ENCODE data around the gene MINAR1.

MINAR1 gene

GRCh38 chr15:79432345-79433275, 474 bp downstream of the MINAR1 start:
- no peak for DNase-seq (ENCODE audit: low read depth in 2 of 2)

GRCh38 chr15:79433276-79433990, 1.3 kb downstream of the MINAR1 start:
- DNase-seq (ENCODE audit: low read depth in 2 of 2), result no peak

GRCh38 chr15:79434361-79434760, 2.2 kb downstream of the MINAR1 start:
- DNase-seq (ENCODE audit: low read depth in 2 of 2), result no peak

DNA sequence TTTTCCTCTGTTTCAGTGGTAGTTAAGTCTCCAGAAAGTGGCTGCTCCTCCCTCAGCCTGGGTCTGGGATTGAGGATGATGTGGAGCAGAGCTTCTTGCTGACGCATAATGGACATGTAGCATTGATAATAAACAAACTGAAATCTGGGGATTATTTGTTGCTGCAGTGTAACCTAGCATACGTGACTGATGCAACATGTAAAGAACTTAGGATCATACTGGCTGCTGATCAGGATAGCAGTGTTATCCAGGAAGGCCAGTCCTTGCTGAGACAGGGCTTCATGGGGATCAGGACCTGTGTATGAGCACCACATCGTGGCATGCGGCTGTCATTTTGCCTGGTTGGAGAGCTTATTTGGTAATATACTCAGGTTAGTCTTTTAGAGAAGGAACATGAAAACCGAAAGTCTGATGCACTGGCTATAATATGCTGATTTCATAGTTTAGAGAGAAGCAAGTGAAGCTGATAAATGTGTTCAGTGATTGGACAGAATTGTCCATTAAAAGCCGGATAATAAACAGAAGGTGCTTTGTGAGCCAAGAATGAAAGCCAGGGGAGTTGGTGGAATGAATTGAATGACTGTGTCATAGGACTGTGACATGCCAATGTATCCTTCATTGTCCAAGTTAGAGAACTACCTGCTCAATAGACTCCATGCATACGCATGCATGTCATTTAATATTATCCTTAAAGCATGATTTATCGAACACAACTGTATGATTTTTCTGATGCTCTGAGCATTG, 4.1 kb downstream of the MINAR1 start:
- no peak for DNase-seq (ENCODE audit: low read depth in 2 of 2)

DNA sequence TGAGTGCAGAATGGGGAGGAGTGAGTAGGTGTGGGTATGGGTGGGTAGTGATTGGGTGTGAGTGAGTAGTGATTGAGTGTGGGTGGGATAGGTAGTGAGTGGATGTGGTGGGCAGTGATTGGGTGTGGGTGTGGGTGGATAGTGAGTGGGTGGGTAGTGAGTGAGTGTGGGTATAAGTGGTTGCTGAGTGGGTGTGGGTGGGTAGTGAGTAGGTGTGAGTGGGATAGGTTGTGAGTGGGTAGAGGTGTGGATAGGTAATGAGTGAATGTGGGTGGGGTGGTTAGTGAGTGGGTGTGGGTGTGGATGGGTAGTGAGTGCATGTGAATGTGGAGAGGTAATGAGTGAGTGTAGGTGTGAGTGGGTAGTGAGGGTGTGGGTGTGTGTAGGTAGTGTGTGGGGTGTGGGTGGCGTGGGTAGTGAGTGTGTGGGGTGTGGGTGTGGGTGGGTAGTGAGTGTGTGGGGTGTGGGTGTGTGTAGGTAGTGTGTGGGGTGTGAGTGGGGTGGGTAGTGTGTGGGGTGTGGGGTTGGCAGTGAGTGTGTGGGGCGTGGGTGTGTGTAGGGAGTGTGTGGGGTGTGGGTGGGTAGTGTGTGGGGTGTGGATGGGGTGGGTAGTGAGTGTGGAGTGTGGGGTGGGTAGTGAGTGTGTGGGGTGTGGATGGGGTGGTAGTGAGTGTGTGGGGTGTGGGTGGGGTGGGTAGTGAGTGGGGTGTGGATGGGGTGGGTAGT, 5.3 kb downstream of the MINAR1 start:
- DNase-seq (ENCODE audit: low read depth in 2 of 2), result no peak

DNA sequence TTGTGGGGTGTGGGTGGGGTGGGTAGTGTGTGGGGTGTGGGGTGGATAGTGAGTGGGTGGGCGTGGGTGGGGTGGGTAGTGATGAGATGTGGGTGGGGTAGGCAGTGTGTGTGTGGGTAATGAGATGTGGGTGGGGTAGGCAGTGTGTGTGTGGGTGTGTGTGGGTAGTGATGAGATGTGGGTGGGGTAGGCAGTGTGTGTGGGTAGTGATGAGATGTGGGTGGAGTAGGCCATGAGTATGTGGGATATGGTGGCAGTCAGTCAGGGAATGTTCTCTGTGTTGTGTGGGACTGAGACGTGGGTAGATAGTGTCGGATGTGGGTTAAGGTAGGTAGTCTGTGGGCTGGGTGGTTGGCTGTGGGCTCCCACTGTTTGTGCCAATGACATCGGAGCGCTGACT, 7.1 kb downstream of the MINAR1 start:
- no peak for DNase-seq (ENCODE audit: low read depth in 2 of 2)

DNA sequence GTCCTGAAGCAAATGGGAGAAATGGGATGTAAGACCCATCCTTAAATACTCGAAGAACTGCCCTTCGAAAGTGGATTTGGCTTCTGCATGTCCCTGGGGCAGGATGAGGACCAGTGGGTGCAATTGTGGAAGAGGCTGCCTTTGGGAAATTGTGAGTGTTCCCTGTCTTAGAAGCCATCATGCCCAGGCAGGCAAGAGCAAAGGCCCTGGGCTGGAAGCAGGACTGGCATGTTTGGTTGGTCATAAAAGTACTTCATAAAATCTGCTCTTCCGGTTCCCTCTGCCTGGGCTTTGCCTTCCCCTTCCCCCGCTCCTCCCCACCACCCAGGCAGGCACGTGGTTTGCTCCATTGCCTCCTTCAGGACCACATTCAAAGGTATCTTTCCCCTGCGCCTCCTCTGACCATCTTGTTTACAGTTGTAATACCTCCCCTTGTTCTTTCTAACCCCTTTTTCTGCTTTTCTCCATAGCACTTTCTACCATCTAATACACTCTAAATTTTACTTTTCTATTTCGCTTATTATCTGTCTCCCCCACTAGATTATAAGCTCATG, 8.3 kb downstream of the MINAR1 start:
- no peak for DNase-seq (ENCODE audit: low read depth in 2 of 2)

DNA sequence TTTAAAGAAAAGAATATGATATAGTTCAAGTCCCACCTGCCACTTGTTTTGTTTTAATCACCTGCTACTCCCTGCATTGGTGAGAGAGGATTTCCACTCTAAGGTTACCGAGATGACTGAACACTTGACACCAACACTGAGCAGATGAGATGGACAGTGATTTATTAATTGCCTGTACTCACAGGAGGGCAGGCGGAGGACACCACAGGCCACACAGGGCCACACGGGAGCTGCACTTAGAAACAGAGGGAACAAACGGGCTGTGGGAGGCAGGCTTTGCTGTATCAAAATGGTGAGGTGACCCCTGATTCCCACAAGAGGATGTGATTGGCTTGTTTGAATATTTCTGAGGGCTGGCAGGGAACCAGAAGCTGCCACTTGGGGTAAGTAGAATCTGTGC, 10.8 kb downstream of the MINAR1 start:
- no peak for DNase-seq (ENCODE audit: low read depth in 2 of 2)

DNA sequence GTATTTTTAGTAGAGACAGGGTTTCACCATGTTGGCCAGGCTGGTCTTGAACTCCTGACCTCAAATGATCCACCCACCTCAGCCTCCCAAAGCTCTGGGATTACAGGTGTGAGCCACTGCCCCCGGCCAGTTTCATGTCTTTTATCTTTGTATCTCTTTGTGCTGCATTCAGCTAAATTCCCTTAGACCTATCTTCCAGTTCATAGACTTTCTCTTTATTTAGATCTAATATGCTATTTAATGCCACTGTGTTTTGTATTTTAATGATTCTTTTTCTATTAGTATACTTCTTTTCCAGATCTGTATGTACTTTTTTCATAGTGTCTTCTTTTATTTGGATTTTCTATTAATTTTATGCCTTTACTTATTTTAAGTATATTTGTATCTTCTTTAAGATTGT, 14.9 kb downstream of the MINAR1 start:
- DNase-seq (ENCODE audit: low read depth in 2 of 2), result no peak

GRCh38 chr15:79450648-79451047, 18.5 kb downstream of the MINAR1 start:
- DNase-seq (ENCODE audit: low read depth in 2 of 2), result no peak

GRCh38 chr15:79451361-79451999, 19.3 kb downstream of the MINAR1 start:
- DNase-seq (ENCODE audit: low read depth in 2 of 2), result no peak

GRCh38 chr15:79452244-79453051, 20.3 kb downstream of the MINAR1 start:
- no peak for DNase-seq (ENCODE audit: low read depth in 2 of 2)

DNA sequence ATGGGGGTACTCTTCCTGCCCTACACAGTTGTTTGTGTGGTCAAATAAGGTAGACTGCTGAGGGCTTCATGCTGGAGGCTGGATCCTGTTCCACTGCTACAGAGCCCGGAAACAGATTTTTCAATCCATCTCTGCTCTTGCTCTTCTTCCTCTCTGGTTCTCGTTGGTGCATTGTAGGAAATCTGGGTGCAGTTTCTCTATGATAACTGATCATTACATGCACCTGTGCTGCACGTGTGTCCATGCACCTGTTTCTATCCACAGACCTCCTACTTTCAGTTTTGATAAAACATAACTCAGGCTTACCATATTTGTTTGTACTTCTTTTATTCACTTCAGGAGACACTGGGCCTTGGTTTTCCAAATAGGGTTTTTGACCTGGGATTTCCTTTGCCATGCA, 21.3 kb downstream of the MINAR1 start:
- DNase-seq (ENCODE audit: low read depth in 2 of 2), result no peak

GRCh38 chr15:79454063-79454462, 21.9 kb downstream of the MINAR1 start:
- no peak for DNase-seq (ENCODE audit: low read depth in 2 of 2)

- DNase-seq (ENCODE audit: low read depth in 2 of 2), result no peak
Observed at GRCh38 chr15:79455361-79455760, 23.2 kb downstream of the MINAR1 start.

DNA sequence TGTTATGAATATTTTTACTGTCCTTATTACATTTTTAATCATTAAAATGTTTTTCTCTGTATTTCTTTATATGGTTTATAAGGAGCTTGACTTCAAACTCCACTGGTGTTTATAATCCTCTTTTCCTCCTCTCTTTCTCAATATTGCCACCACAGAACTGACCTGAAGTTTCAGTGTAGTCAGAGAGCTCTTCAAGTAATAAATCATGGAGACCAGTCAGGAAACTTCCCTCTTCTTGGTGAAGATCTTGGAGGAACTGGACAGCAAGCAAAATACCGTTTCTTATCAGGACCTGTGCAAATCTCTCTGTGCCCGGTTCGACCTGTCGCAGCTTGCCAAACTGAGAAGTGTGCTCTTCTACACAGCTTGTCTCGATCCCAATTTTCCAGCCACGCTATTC, 23.8 kb downstream of the MINAR1 start:
- no peak for DNase-seq (ENCODE audit: low read depth in 2 of 2)

DNA sequence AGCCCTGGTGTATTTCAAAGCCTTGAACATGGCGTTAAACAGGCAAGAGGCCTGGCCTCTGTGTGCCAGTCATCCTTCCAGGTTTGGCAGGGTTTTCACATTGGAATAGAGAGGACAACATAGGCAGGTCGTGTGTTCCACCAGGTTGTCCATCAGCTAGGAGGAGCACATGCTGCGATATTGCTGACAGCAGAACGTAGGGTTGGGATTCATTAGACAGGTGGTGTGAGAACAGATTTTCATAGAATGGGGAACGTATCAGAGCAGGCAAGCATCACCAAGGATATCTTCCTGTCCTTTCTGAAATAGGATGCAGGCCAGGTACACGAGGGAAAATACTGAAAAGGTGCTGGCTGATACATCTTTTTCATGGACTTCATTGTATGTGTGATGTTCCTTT, 26.4 kb downstream of the MINAR1 start:
- no peak for DNase-seq (ENCODE audit: low read depth in 2 of 2)

- DNase-seq (ENCODE audit: low read depth in 2 of 2), result no peak
Observed at GRCh38 chr15:79459666-79460065, 27.5 kb downstream of the MINAR1 start.

GRCh38 chr15:79463043-79463780, 31.1 kb downstream of the MINAR1 start:
- DNase-seq (ENCODE audit: low read depth in 2 of 2), result no peak

Data from stimulated activated CD8-positive, alpha-beta memory T cell treated with anti-CD3 and anti-CD28 coated beads, Interleukin-15, amount 100 ng/mL, for 48 hours (primary cell).